ENCODE measurements around the gene KRT85.

Gene KRT85

DNA sequence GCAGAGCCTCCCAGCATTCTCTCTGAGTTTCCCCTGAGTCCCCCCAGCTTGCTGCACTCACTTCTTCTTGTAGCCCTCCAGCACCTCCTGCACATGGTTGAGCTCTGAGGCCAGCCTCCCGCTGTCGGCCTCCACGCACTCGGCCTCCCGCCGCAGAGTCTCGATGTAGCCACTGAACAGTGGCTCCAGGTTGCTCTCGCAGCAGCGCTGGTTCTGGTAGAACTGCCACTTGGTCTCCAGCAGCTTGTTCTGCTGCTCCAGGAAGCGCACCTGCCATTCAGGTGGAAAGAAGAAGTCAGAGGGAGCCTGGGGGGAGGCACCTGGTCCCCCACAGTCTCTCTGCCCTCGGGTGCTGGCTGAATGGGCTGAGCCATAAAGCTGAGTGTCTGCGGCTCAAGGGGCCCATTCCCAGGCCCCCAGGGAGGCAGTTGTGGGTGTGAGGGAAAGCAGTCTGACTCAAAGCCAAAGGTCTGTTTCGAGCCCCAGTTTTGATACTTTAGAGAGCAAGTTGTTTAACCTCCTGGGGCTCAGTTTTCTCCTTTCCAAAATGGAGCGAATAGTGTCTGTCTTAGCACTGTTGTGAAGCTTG, 2.3 kb downstream of the KRT85 start:
- DNase-seq = no peak

DNA sequence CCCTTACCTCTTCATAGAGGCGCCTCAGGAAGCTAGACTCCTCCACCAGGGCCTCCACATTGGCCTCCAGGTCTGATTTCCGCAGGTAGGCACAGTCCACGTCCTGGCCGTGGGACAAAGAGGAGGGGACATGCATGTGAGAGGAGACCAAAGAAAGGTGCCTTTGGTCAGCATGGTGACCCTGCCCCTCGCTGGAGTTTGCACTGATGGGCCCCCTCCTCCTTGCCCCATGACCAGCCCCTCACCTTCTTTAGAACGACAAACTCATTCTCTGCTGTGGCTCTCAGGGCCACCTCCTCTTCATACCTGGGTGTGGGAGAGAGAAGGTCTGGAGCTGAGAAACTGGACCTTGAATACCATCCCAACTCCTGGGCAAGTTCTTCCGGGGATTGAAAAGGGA, 3.2 kb downstream of the KRT85 start:
- no peak for DNase-seq

DNA sequence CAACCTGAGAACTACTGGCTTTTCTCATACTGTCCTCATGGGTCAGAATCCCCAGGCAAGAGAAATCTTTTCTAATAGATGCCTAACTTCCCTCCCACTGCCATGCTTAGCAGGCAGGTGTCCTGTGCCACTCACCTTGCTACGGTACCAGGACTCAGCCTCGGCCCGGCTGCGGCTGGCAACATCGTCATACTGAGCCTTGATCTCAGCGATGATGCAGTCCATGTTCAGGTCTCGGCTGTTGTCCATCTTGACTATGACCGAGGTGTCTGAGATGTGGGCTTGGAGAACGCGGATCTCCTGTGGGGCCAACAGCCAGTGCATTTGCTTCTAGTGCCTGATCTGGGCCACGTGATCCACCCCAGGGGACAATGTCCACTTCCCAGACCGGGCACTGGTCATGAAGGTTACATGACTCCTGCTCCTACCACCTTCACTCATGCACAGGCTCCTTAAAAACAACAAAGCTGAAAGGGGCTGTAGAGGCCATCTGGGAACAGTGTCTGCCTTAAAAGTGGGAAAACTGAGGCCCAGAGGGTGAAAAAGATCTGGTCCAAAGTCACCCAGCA, 4.1 kb downstream of the KRT85 start:
- DNase-seq = no peak

DNA sequence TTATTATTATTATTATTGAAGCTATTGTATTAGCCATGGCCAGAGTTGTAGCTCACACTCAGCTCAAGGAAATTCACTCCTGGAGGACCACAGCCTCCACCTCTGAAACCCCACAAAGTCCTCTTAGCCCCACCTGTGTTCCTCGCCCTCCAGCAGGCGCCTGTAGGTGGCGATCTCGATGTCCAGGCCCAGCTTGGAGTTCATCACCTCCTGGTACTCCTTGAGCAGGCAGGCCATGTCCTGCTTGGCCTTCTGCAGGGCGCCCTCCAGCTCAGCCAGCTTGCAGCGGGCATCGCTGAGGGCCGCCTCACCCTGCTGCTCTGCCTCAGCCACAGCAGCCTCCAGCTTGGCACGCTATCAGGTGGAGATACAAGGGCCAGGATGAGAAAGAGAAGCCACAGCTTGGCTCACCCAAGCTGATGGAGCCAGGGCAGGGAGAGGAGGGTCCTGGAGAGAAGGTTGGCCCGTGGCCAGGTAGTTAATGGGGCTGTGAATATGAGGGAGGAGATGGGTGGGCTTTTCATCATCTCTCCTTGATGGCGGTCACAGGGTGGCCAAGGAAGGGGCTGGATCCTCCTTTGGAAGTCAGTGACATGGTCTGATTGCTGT, 5.1 kb downstream of the KRT85 start:
- DNase-seq = no peak

DNA sequence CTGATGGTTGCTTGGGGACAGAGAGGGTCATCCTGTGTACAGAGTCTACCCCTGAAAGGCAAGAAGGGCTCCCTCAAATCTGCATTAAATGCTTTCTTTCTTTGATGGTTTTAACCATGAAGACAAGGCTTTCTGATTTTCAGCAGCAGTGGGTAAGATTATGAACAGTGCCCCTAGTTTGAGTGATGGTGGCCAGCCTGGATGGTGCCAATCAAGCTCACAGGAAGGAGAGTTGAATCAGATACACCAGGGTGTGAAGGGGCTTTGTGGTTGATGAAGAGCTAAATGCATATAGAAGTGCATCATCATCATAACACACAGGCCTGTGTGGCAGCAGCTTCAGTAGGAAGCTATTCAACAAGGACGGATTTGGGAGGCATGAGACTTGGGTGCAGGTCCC, 5.7 kb downstream of the KRT85 start:
- DNase-seq = no peak

DNA sequence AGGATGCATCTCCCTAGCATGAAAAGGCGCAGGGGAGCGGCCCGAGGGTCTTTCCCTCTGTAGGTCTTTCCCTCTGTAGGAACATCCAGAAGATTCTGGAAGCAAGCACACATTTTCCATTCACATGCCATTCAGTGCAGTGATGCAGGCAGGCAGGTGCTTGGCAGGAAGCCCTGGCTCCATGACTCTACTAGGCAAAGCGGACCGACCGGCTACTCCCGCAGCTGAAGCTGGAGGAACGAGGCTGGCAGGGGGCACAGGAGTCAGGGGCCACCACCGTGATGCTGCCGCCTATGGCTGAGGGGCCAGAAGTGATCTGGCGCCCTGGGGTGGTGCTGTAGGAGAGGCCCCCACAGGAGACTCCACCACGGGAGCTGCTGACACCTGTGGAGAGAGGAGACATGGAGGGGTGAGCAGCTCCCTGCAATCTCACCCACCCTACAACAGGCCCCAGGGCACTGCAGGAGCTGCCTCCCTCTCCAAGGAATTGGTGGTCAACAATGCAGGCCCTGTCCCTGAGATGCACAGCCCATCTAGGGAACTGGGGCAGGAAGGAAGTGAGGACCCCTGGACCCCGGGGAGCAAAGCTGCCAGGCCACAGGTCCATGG, 6.5 kb downstream of the KRT85 start:
- no peak for DNase-seq

DNA sequence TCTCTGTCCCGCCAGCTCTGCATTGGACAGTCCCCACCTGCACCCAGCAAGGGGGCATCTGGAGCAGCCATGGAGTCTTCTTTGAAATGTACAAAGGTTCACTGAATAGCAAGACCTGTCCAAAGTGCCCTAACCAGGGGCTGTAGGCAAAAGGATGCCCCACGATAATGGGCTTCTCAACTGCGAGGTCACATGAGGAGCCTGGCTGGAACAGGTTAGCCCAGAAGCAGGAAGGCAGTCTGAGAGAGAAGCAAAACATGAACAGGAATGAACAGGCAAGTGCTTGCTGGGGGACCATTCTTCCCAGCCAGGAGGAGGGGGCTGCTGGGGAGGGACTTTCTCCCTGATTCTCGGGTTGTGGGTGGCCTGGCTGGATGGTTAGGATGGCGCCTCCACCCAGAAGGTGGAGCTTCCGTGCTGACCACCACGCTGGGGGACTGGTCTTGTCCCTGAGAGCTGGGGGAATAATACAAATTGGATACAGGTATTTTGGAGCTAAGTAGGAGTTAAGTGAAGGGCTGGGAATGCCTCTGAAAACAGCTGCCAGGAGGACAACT, 7.1 kb downstream of the KRT85 start:
- no peak for DNase-seq

DNA sequence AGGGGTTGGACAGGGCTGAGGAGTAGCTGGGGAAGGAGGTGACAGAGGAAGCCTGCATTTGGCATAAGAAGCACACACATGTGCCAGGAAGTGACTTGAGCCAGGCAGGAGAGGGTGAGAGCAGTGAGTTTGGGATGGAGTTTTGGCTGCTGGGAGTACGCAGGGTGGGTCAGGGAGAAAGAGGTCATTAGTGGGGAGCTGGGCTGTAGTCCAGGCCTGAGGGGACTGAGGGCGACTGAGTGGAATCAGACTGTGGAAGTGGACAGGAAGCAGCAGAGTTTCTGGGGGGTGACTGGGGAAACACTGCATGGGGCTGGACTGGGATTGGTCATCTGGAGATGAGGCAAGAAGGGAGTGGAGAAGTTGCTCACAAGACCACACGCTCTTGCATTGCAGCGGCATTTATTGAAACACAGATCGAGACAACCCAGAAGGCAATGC, 7.6 kb downstream of the KRT85 start:
- DNase-seq = no peak

DNA sequence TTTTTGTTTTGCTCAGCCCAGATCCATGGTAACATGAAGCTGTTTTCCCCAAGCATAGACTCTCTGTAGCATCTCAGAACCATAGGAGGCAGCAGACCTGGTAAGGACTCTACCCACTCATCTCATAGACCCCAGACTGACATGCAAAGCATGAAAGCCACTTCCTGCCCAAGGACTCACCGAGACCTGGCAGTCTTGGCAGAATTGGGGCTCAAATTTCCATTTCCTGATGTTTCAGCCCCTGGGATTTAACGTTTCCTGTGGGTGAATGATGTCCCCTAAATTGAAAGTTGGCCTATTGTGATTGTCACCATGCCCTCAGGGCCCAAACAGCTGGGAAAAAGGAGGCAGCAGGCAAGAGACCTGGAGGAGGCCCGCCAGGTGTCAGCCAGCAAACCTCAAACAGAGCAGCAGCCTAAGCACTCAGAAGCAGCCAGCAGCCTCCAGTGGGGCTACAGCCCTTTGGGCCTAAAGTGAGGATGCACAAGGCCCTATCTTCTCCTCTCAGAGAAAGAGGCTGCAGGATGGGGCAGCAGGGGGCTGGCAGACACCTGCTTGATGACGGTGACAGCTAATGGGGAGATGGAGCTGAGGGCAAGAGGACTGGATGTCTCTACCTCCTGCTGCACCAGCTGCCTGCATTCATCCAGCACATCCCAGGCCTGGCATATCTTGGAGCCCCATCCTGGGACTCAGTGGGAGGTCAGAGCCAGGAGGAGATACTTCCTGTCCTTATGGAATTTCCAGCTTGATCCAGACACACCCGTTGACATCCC, 8.5 kb downstream of the KRT85 start:
- no peak for DNase-seq

DNA sequence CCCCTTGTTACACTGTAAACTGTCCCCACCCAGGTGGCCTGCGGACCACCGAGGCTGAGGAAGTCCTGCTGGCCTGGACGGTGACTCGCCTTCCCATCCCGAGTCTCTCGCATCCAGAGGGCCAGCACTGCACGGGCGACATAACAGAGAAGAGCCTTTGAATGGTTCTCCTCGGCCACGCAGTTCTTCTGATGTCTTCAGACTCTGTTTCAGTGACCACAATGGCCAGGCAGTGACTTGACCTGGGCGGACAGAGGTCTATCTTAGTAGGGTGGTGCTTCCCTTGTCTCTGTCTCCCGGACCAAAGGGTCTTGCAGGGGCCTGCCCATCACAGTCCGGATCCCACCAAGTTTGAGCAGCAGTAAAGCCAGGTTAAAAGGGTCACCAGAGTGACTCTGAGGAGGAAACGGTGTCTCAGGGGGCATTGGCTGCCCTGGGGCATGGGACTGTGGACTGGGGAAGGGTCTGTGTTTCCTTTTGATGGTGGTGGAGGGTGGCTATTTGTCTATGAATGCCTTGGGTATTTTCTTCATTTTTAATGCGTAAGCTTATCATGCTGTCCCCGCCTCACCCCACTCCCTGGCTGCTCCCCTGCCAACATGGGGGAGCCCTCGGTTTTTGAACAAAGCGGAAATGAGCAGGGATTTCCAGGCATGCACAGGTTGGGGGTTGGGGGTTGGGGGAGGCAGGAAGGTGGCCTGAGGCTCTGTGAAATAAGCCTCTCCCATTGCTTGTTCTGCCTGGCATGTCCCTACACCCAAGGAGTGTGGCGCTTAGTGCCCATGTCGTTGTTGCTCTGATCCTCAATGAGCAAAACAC, 10.3 kb downstream of the KRT85 start:
- no peak for DNase-seq

DNA sequence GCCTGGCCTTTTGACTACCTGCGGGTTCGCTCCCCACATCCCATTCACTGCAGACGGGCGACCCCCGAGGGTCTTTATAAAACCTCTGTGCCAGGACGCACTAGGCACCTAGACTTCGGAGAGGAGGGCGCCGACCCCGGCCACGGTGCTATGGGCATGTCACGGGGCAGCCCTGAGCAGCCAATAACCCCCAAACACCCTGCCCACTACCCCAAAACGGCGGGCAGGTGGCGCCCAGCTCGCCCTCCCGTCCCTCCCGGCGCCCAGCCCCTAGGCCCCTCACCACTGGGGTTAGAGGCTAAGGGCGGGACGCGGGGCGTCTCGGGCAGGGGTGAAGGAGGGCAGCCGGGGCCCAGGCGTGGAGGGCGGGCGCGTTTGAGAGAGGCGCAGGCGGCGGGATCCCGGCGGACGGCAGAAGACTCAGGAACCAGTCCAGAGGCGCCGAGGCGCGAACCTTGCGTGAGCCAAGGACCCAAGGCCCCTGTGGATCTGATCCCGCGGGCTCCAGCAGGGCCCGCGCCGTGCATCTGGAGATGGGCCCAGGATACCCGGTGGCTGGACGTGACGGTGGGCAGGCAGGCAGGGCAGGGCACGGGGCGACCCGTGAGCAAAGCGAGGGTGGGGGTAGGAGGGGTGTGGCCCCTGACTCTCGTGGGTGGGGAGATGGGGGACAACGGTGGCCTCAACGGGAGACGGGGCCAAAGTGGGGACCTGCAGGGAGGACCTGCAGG, 11.1 kb downstream of the KRT85 start:
- DNase-seq = no peak

DNA sequence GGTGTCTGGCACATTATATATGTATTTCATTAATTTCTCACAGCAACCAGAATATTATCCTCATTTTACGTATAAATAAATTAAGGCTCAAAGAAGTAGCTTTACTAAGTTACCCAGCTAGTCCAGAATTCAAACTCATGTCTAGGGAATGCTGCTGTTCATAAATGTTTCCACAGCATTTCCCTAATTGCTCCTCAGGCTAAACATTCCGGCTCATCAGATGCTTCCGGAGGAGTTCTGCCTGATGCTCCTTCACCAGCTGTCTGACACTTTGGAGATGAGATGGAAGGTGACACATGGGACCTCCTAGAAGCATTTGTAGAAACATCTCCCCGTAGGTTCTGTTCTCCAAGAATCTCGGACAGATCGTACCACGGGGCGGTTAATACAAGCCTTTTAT, 12.1 kb downstream of the KRT85 start:
- DNase-seq = no peak

DNA sequence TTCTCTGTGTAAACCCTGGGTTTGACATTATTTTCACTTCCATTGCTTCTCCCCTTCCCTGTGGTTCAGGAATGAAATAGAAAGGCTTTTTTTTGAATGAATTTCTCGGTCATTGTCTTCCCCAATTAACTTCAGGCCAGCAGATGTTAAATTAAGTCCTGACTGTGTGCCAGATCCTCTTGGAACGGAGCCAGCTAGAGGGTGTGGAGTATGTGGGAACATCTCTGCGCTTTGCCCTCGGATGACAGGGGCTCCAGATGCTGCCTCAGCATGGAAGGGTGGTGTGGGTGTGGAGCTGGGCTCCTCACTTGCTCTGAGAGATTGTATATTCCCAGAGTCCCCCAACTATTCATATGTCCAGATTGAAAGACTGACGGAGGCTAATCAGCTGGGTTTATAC, 13.1 kb downstream of the KRT85 start:
- DNase-seq = no peak

DNA sequence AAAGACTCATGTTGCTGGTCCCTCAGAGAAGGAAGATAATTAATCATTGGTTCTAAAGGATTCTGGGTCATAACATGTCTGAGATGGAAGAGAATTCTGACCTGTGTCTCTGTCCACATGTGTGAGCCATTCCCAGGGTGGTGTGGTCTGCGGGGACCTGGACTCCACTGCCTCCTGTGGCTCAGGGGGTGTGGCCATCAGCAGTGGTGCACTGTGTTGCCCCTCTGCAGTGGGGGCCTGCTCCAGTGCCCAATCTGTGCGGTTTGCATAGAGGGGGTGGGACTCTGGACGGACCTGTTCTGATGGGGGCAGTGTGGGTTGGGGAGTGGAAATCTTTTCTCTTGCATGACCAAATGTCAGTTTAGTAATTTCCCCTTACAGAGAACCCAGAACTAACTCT, 13.5 kb downstream of the KRT85 start:
- DNase-seq = no peak

DNA sequence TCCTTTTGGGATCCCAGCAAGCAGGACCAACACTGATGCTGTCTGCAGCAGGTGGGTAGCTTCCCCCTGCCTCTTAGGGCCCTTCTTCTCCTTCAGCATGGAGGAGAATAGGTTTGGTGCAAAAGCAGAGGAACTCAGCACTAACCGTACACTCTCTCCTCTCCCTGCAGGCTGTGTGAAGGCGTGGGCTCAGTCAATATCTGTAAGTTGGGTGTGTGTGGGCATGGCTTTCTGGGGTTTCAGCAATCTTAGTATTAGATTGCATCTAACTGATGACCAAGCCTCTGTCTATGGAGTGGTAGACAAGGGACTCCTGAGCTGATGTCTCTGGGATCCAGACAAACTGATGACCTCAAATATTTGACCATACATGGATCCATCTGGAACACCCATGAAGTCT, 14.3 kb downstream of the KRT85 start:
- DNase-seq = no peak

DNA sequence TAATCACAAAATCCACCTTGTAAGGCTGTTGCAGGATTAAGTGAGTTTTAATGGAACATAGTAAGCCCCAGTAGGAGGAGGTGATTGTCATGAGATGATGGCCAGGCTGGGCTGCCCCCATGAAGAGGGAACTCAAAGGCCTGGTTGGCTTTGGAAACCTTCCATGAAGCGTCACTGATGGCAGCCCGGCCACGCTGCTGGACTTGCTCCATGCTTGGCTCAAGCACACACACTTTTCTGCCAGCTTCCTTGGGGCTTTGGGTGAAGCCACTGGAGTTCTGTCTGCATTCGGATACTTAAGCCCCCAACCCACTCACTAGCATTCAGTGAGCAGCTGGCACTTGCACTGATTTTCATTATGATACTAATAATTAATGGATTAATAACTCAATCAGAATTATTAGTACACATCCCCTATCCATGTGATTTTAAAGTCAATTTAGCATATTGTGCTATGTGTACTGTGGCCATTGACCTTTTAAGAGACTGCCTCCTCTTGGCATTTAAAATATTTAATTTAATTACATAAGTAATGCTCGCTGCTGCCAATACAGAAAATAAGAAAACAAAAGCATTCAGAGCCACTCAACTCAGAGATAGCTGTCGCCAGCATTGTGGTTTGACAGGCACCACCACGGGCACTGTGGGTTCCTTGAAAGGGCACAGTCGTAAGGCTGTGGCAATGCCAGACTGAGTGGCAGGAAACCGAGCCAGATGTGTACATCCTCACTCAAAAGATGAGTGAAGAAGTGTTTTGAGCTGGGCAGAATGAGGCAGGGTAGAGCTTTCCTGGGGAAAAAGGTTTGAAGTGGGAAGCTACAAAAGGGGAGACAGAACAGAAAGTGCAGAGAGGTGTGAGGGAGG, 15.9 kb downstream of the KRT85 start:
- DNase-seq = no peak

DNA sequence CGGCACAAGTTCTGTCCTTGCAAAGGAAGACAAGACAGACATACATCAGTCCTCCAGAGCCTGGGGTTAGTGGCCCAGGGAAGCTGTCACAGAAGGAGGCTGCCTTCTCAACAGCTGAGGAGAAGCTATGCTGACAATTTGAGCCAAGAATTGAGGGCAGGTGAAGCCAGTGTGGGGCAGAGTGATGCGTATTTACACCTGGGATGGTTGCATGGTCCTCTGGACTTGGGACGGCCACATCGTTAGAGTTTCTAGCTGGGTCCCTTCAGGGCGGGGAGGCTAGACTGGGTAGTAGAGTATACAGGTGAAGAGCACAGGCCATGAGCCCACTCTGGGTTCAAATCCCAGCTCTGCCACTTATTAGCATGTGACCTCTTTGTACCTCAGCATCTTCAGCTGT, 16.5 kb downstream of the KRT85 start:
- no peak for DNase-seq

DNA sequence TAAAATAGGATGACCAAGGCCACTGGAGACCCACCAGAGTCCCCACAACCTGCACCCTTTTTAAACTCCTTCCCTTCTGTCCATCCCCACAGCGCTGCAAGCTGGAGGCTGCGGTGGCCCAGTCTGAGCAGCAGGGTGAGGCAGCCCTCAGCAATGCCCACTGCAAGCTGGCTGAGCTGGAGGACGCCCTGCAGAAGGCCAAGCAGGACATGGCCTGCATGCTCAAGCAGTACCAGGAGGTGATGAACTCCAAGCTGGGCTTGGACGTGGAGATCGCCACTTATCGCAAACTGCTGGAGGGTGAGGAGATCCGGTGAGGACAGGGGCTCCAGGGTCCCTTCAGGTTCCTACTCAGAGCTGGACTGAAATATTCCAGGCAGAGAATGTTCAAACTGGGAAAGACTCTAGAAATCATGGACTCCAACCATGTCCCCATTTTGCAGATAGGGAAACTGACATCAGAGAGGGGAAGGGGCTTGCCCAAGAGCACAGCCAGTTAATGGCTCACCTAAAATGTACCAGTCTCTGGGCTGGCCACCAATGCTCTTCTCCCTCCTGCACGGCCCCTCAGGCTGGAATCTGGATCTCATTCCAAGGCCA, 17.2 kb downstream of the KRT85 start:
- no peak for DNase-seq

DNA sequence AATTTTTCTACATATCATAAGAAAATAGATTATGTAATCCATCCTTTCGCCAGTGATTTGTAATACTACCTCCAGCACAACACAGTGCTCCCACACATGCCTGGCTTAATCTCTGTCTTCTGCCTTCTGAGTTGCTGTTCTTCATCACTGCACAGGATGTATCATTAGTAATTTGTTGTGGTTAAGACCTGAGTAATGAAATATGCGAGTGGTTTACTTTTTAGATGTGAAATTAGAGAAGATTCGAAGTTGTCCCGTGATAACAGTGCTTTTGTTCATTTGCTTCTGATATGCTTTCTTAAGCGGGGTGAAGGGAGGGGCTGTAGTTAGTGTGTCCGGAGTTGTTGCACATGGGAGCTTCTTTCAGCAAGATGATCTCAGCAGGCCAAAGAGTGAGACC, 18.1 kb downstream of the KRT85 start:
- no peak for DNase-seq
